ENCODE data around the gene NKIRAS2.

The NKIRAS2 gene

DNA sequence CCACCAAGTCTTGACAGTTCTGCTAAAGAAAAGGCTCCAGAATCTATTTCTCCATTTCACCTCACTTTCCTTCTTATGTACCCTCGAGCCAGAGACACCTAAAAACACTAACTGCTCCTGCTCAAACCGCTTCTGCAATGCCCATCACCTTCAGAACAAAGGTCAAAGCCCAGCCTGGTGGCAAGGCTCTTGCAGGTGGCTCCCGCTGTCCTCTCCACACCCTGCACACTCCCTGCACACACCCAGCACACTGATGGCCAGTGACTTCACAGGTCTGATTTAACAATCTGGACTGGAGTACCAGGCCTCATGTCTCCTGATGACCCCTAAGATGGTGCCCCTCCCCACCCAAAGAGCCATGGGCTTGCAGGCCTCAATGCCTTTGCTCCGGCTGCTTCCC, 40.3 kb downstream of the NKIRAS2 start:
- no peak for TF ChIP-seq EZH2phosphoT487 (IDR thresholded peaks at IDR 0.05; ENCODE audit: borderline replicate concordance)
- TF ChIP-seq, protein P1, sequence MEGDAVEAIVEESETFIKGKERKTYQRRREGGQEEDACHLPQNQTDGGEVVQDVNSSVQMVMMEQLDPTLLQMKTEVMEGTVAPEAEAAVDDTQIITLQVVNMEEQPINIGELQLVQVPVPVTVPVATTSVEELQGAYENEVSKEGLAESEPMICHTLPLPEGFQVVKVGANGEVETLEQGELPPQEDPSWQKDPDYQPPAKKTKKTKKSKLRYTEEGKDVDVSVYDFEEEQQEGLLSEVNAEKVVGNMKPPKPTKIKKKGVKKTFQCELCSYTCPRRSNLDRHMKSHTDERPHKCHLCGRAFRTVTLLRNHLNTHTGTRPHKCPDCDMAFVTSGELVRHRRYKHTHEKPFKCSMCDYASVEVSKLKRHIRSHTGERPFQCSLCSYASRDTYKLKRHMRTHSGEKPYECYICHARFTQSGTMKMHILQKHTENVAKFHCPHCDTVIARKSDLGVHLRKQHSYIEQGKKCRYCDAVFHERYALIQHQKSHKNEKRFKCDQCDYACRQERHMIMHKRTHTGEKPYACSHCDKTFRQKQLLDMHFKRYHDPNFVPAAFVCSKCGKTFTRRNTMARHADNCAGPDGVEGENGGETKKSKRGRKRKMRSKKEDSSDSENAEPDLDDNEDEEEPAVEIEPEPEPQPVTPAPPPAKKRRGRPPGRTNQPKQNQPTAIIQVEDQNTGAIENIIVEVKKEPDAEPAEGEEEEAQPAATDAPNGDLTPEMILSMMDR (conservative IDR thresholded peaks at IDR 0.05; ENCODE audit: low read length) = no peak
- H3K79me2 ChIP-seq (ENCODE audit: insufficient read depth, low read length) = no peaks in the 10 kb centered on the region
- no peak overlapping the region for H3K4me2 ChIP-seq (ENCODE audit: low read depth, low read length, poor library complexity, severe bottlenecking)
- no peaks in the 10 kb centered on the region for H3F3A ChIP-seq (ENCODE audit: low read depth)
- H4K20me1 ChIP-seq (ENCODE audit: insufficient read depth, low read length, poor library complexity, severe bottlenecking) = no peaks in the 10 kb centered on the region
- H3K4me1 ChIP-seq (ENCODE audit: insufficient read depth, low read length, poor library complexity, severe bottlenecking) = peaks cover 14% of the 10 kb centered on the region
- H3K36me3 ChIP-seq (ENCODE audit: insufficient read depth, low read length) = no peaks in the 10 kb centered on the region
- no peaks in the 10 kb centered on the region for H3K9me2 ChIP-seq (replicated peaks; ENCODE audit: low read depth, low read length)
- no peak overlapping the region for H3K4me3 ChIP-seq (ENCODE audit: low read length, poor library complexity, severe bottlenecking)
- H3K9me3 ChIP-seq (ENCODE audit: insufficient read depth, low read depth, low read length) = no peaks in the 10 kb centered on the region
- no peak overlapping the region for H3K9ac ChIP-seq (ENCODE audit: low read depth, low read length, poor library complexity, severe bottlenecking)
- peak overlapping the region; percentile 66; the same call in 1 of the 2 replicates for H2AFZ ChIP-seq (ENCODE audit: low read length)
- no peaks in the 10 kb centered on the region for H3K27me3 ChIP-seq (ENCODE audit: insufficient read depth, low read length, poor library complexity, severe bottlenecking)

DNA sequence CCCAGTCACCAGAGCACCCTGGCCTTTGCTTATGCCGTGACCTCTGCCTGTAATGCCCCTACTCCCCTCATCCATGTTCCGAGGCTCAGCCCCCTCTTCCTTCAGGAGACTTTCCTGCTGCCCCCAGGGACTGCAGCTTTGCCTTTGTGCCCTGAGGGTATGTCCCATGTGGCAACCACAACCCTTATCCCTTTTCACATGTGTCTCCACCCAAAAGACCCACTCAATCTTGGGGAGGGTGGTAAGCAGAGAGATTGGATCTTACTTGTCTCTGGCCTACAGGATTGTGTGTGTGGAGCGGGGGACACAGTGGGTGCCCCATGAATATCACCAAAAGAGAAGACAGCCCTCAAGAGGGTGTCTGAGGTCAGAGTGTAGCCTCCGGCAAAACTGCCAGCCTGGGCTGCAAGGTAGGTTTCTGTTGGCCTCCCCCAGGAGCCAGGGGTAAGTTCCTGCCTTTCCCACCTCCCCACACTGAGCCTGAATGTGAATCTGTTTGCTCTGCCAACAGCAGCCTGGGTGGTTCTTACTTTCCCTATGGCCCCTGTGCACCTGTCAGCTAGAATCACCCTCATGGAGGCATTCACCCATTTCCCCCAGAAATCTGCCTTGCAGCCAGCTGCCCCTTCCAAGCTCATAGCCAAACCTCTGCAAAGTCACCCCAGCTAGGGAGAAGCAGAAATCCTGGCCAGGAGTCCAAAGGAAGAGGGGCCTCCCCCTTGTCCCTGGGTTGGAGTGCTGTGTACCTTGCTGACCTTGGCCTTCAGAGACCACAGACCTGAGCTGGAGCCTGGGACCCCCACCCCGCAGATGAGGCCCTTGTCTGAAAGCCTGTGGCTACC, 42.0 kb downstream of the NKIRAS2 start:
- peaks cover 14% of the 10 kb centered on the region for H3K4me1 ChIP-seq (ENCODE audit: insufficient read depth, low read length, poor library complexity, severe bottlenecking)
- no peaks in the 10 kb centered on the region for H3K9me2 ChIP-seq (replicated peaks; ENCODE audit: low read depth, low read length)
- TF ChIP-seq, protein P1 (conservative IDR thresholded peaks at IDR 0.05; ENCODE audit: low read length) = no peak

DNA sequence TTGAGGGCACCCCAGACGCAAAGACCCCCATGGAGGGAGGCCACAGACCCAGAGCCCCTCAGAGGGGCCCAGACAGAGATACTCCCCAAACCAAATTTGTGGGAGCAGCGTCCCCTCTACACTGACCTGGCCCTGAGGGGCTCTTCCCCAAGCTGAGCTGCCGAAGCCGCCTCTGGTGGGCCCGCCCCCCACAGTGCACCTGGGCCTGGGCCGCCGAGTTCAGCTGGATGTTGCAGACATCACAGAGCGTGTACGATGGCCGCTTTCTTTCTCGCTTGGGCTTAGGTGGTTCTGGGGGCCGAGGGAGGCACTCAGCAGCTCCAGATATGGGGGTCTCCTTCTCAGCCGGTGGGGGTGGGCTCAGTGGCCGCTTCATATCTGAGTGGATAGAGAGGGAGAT, 42.8 kb downstream of the NKIRAS2 start:
- peaks cover 14% of the 10 kb centered on the region for H3K4me1 ChIP-seq (ENCODE audit: insufficient read depth, low read length, poor library complexity, severe bottlenecking)
- no peaks in the 10 kb centered on the region for H3K9me3 ChIP-seq (ENCODE audit: insufficient read depth, low read depth, low read length)
- no peak overlapping the region for H3K4me2 ChIP-seq (ENCODE audit: low read depth, low read length, poor library complexity, severe bottlenecking)
- no peaks in the 10 kb centered on the region for H3K79me2 ChIP-seq (ENCODE audit: insufficient read depth, low read length)
- H3K36me3 ChIP-seq (ENCODE audit: insufficient read depth, low read length) = no peaks in the 10 kb centered on the region
- no peaks in the 10 kb centered on the region for H3K27me3 ChIP-seq (ENCODE audit: insufficient read depth, low read length, poor library complexity, severe bottlenecking)
- H2AFZ ChIP-seq (ENCODE audit: low read length) = no peak overlapping the region
- H3F3A ChIP-seq (ENCODE audit: low read depth) = no peaks in the 10 kb centered on the region
- no peak overlapping the region for H3K9ac ChIP-seq (ENCODE audit: low read depth, low read length, poor library complexity, severe bottlenecking)
- H3K9me2 ChIP-seq (replicated peaks; ENCODE audit: low read depth, low read length) = no peaks in the 10 kb centered on the region
- H3K4me3 ChIP-seq (ENCODE audit: low read length, poor library complexity, severe bottlenecking) = no peak overlapping the region
- TF ChIP-seq, protein P1 (conservative IDR thresholded peaks at IDR 0.05; ENCODE audit: low read length) = no peak
- TF ChIP-seq EZH2phosphoT487 (IDR thresholded peaks at IDR 0.05; ENCODE audit: borderline replicate concordance) = no peak
- H4K20me1 ChIP-seq (ENCODE audit: insufficient read depth, low read length, poor library complexity, severe bottlenecking) = no peaks in the 10 kb centered on the region

More for the DNA sequence above, 42.0 kb downstream of the NKIRAS2 start:
- Histone ChIP-seq H3K27me3 (ENCODE audit: insufficient read depth, low read length, poor library complexity, severe bottlenecking) (no peaks in the 10 kb centered on the region), H3K9ac (ENCODE audit: low read depth, low read length, poor library complexity, severe bottlenecking) (no peak overlapping the region), H3K4me3 (ENCODE audit: low read length, poor library complexity, severe bottlenecking) (no peak overlapping the region), H3K79me2 (ENCODE audit: insufficient read depth, low read length) (no peaks in the 10 kb centered on the region), H3K36me3 (ENCODE audit: insufficient read depth, low read length) (no peaks in the 10 kb centered on the region), H4K20me1 (ENCODE audit: insufficient read depth, low read length, poor library complexity, severe bottlenecking) (no peaks in the 10 kb centered on the region), H3K4me2 (ENCODE audit: low read depth, low read length, poor library complexity, severe bottlenecking) (no peak overlapping the region), H3K9me3 (ENCODE audit: insufficient read depth, low read depth, low read length) (no peaks in the 10 kb centered on the region), H3F3A (ENCODE audit: low read depth) (no peaks in the 10 kb centered on the region), H2AFZ (ENCODE audit: low read length) (no peak overlapping the region)

All from Loucy (cell line).